H1 (cell line): ENCODE data around the gene PEX5L. TPM values are rescaled to one million over a fixed set of nuclear protein-coding genes. Genes with fewer than 3 reads are reported as not detected.

Experiments
- CTCF ChIA-PET: fragments of 300-600 bp; sonication (Branson Sonifier 250); formaldehyde crosslinking; loops from one replicate; lab custom pipeline; 2021; ENCODE audit not compliant: partially characterized antibody; lab: Charles Lee
- POLR2A ChIA-PET: fragments of 300-600 bp; sonication (Branson Sonifier 250); formaldehyde crosslinking; loops from one replicate; lab custom pipeline; 2021; ENCODE audit warnings: inconsistent platforms; ENCODE audit not compliant: partially characterized antibody; lab: Charles Lee
- DNase-seq, 2 experiments: peaks; one replicate each; pipeline versions ENCODE4 v3.0.0 to v3.0.0-alpha.2; 2010 to 2022; ENCODE audit warnings: low spot score in 2 of 2, low read depth in 1 of 2, mixed read lengths in 1 of 2
- FAIRE-seq: peaks from 2 replicates; lab custom pipeline; 2011; peaks lifted over from hg19 to GRCh38; lab: Jason Lieb, UNC
- H2AFZ ChIP-seq: 2 replicates; pipeline ENCODE4 v1.8.1; 2012; ENCODE audit warnings: low read length, inconsistent platforms
- H2AK5ac ChIP-seq: 2 replicates; pipeline ENCODE4 v1.6.1; 2013; ENCODE audit warnings: low read depth, low read length
- H2BK120ac ChIP-seq: replicated peaks from 2 replicates; pipeline ENCODE3; 2013; ENCODE audit warnings: low read depth, low read length, inconsistent platforms
- H2BK12ac ChIP-seq: 2 replicates; pipeline ENCODE4 v1.6.1; 2013; ENCODE audit warnings: low read depth, low read length
- H2BK15ac ChIP-seq: 2 replicates; pipeline ENCODE4 v1.6.1; 2013; ENCODE audit warnings: low read length
- H2BK20ac ChIP-seq: 2 replicates; pipeline ENCODE4 v1.6.1; 2013; ENCODE audit warnings: low read length
- H2BK5ac ChIP-seq: 2 replicates; pipeline ENCODE4 v1.6.1; 2013; ENCODE audit warnings: low read depth, low read length
- H3K14ac ChIP-seq: 2 replicates; pipeline ENCODE4 v1.6.1; 2013; ENCODE audit warnings: inconsistent platforms; ENCODE audit not compliant: insufficient read length
- H3K18ac ChIP-seq: 2 replicates; pipeline ENCODE4 v1.6.1; 2013; ENCODE audit warnings: low read length; ENCODE audit errors: extremely low read depth
- H3K23ac ChIP-seq: 2 replicates; pipeline ENCODE4 v1.6.1; 2013; ENCODE audit warnings: inconsistent platforms; ENCODE audit not compliant: insufficient read length
- H3K23me2 ChIP-seq: 2 replicates; pipeline ENCODE4 v1.6.1; 2013; ENCODE audit warnings: low read depth, low read length
- H3K27ac ChIP-seq: 2 replicates; pipeline ENCODE4 v1.6.1; 2011; ENCODE audit warnings: low read depth, low read length, inconsistent platforms
- H3K27me3 ChIP-seq, 4 experiments: replicated peaks in 1 of 4; 1 replicate in 1 of 4; 2 replicates in 3 of 4; pipeline versions ENCODE4 v1.6.1 to v1.8.1; 2011 to 2013; ENCODE audit warnings: low read length in 3 of 4, mild to moderate bottlenecking in 3 of 4, inconsistent platforms in 2 of 4, mixed read lengths in 2 of 4, moderate library complexity in 1 of 4; ENCODE audit not compliant: control insufficient read depth in 3 of 4, insufficient read depth in 3 of 4; ENCODE audit errors: extremely low read depth in 1 of 4
- H3K36me3 ChIP-seq, 4 experiments: 2 replicates each; pipeline versions ENCODE4 v1.6.1 to v1.8.1; 2011 to 2013; ENCODE audit warnings: mild to moderate bottlenecking in 4 of 4, low read length in 3 of 4, moderate library complexity in 2 of 4, control low read depth in 1 of 4, inconsistent platforms in 1 of 4; ENCODE audit not compliant: insufficient read depth in 4 of 4, control insufficient read depth in 2 of 4
- H3K4ac ChIP-seq: replicated peaks from 2 replicates; pipeline ENCODE3; 2013; ENCODE audit warnings: low read length, low read depth, mixed read lengths, inconsistent platforms; ENCODE audit not compliant: insufficient read length
- H3K4me1 ChIP-seq, 4 experiments: replicated peaks in 1 of 4; 1 replicate in 1 of 4; 2 replicates in 3 of 4; pipeline versions ENCODE4 v1.6.1 to v1.8.1; 2011 to 2013; ENCODE audit warnings: low read length in 3 of 4, inconsistent platforms in 2 of 4, mixed read lengths in 1 of 4; ENCODE audit not compliant: insufficient read depth in 4 of 4, control insufficient read depth in 3 of 4
- H3K4me2 ChIP-seq, 2 experiments: 2 replicates each; pipeline versions ENCODE4 v1.6.1 to v1.8.1; 2011 to 2013; ENCODE audit warnings: low read depth in 2 of 2, low read length in 2 of 2, control low read depth in 1 of 2, inconsistent platforms in 1 of 2, mild to moderate bottlenecking in 1 of 2; ENCODE audit not compliant: insufficient read depth in 1 of 2
- H3K4me3 ChIP-seq, 4 experiments: fragments of 200-600, 300-600 bp in 1 of 4; sonication (generic), shearing (Covaris generic), sonication (Bioruptor Twin) in 1 of 4; 2 replicates each; pipeline versions ENCODE4 v1.5.1 to v1.8.1; 2011 to 2016; ENCODE audit warnings: low read length in 4 of 4, low read depth in 3 of 4, control low read depth in 2 of 4, inconsistent platforms in 2 of 4, mild to moderate bottlenecking in 2 of 4, mixed read lengths in 1 of 4, moderate library complexity in 1 of 4; ENCODE audit not compliant: insufficient read depth in 2 of 4; ENCODE audit errors: extremely low read depth in 1 of 4
- H3K56ac ChIP-seq: replicated peaks from 2 replicates; pipeline ENCODE3; 2013; ENCODE audit warnings: low read depth, mild to moderate bottlenecking, mixed read lengths, low read length, inconsistent platforms; ENCODE audit not compliant: insufficient read length
- H3K79me1 ChIP-seq: 2 replicates; pipeline ENCODE4 v1.6.1; 2013; ENCODE audit warnings: low read depth, low read length, control low read depth
- H3K79me2 ChIP-seq, 2 experiments: 2 replicates each; pipeline versions ENCODE4 v1.6.1 to v1.8.1; 2012 to 2013; ENCODE audit warnings: low read length in 2 of 2, mild to moderate bottlenecking in 2 of 2, inconsistent platforms in 1 of 2; ENCODE audit not compliant: insufficient read depth in 2 of 2, control insufficient read depth in 1 of 2
- H3K9ac ChIP-seq, 4 experiments: replicated peaks in 1 of 4; 1 replicate in 1 of 4; 2 replicates in 3 of 4; pipeline versions ENCODE4 v1.6.1 to v1.8.1; 2011 to 2013; ENCODE audit warnings: low read depth in 3 of 4, low read length in 3 of 4, control low read depth in 2 of 4, mild to moderate bottlenecking in 2 of 4, moderate library complexity in 2 of 4, inconsistent platforms in 1 of 4; ENCODE audit errors: extremely low read depth in 1 of 4
- H3K9me3 ChIP-seq, 2 experiments: 2 replicates each; pipeline versions ENCODE4 v1.6.1 to v1.8.1; 2012 to 2013; ENCODE audit warnings: mild to moderate bottlenecking in 2 of 2, moderate library complexity in 2 of 2, control low read depth in 1 of 2, inconsistent platforms in 1 of 2, low read depth in 1 of 2, low read length in 1 of 2, mixed read lengths in 1 of 2; ENCODE audit not compliant: insufficient read depth in 2 of 2
- H4K20me1 ChIP-seq, 2 experiments: replicated peaks in 1 of 2; 2 replicates each; pipeline versions ENCODE3 to v1.8.1; 2011 to 2013; ENCODE audit warnings: inconsistent platforms in 2 of 2, low read length in 2 of 2, mild to moderate bottlenecking in 1 of 2; ENCODE audit not compliant: insufficient read depth in 2 of 2, control insufficient read depth in 1 of 2
- H4K5ac ChIP-seq: 2 replicates; pipeline ENCODE4 v1.6.1; 2013; ENCODE audit warnings: low read length, low read depth, mixed read lengths, inconsistent platforms; ENCODE audit not compliant: insufficient read length
- H4K8ac ChIP-seq: 2 replicates; pipeline ENCODE4 v1.8.0; 2013; ENCODE audit warnings: mild to moderate bottlenecking, moderate library complexity, low read length, inconsistent platforms; ENCODE audit not compliant: insufficient read depth; ENCODE audit errors: extremely low read depth
- H4K91ac ChIP-seq: replicated peaks from 2 replicates; pipeline ENCODE3; 2013; ENCODE audit warnings: low read length, mixed read lengths, inconsistent platforms; ENCODE audit not compliant: insufficient read length
- CEBPB ChIP-seq: IDR thresholded peaks from 2 replicates; pipeline ENCODE4 v1.6.1; 2012; ENCODE audit warnings: low read depth, low read length
- KDM4A ChIP-seq: IDR thresholded peaks from one replicate; pipeline ENCODE4 v1.7.1; 2012; ENCODE audit warnings: low read depth, mild to moderate bottlenecking, moderate library complexity, low read length, inconsistent platforms; ENCODE audit not compliant: severe bottlenecking
- RNF2 ChIP-seq: fragments of 200-900, 300-1000 bp; sonication (generic); IDR thresholded peaks from 2 replicates; pipeline ENCODE4 v1.7.1; 2016; ENCODE audit warnings: borderline replicate concordance, low read depth, mild to moderate bottlenecking, antibody characterized with exemption, low read length; ENCODE audit not compliant: poor library complexity, severe bottlenecking; ENCODE audit errors: missing control alignments
- TBP ChIP-seq: IDR thresholded peaks from 2 replicates; pipeline ENCODE4 v1.6.1; 2011; ENCODE audit warnings: low read depth, low read length, improper control_type of control experiment
- WGBS, 2 experiments: shearing (Covaris generic) in 1 of 2; methylation state at CpG; one replicate each; pipeline versions ENCODE4 v1.1.6 to v1.1.7; 2013 to 2015; ENCODE audit warnings: low lambda C conversion rate in 2 of 2, mixed read lengths in 2 of 2, inconsistent platforms in 1 of 2, low coverage in 1 of 2, missing lambda C conversion rate in 1 of 2; ENCODE audit not compliant: insufficient replicate concordance in 2 of 2, insufficient coverage in 1 of 2, insufficient read length in 1 of 2; ENCODE audit errors: extremely low coverage in 1 of 2, missing lambda C conversion rate in 1 of 2; 5-methylcytosine and 5-hydroxymethylcytosine counted together
- polyA plus RNA-seq, 7 experiments: library from polyadenylated mRNA; depleted of rRNA in 3 of 7; stranded (reverse) in 5 of 7; unstranded in 2 of 7; fragments of >200 nt in 5 of 7; fragments of 200-250 nt in 2 of 7; gene quantifications; 1 replicate in 5 of 7; 2 replicates in 1 of 7; 4 replicates in 1 of 7; pipeline versions ENCODE4 v1.2.1 to v1.2.3, GENCODE V29; 2011 to 2013; ENCODE audit warnings: missing spikeins in 2 of 7, mixed read lengths in 2 of 7
- total RNA-seq: library from RNA; stranded (reverse); fragmentation: NEBNext Ultra II Directional; extraction: Animal tissue kit (Norgen Biotek cat#: 25700); gene quantifications from 2 replicates; pipeline ENCODE4 v1.2.1, GENCODE V29; 2021

The PEX5L gene
- total and polyA plus RNA-seq, 2 of the 8 experiments (the other 6 are each of a cell fraction or from before 2014, with no cell fraction given), result 0.80 to 4.2 TPM

DNA sequence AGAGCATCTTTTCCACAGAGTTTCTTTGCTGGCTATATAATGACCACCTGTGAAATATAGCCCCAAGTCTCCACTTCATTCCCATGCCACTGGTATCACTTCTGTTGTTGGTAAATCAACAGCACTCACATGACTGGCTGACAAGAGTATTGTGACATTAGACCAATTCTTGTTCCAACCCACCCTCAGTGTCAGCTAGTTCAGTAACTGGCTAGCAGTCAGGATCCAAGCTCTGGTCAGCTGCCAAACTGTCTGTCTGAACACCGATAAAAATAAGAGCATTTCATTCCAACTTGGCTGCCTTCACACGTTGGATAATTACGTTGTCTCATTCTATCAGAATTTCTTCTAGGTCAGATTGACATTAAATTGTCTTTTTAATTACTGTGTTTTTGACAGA is 217.4 kb downstream of the PEX5L start:
- H2BK15ac ChIP-seq, result no peak overlapping the region
- no peaks in the 10 kb centered on the region for H3K4me1 ChIP-seq
- H3K4me2 ChIP-seq, result no peak overlapping the region
- no peak overlapping the region for H3K23ac ChIP-seq
- H3K14ac ChIP-seq, result no peak overlapping the region
- no peak overlapping the region for H3K4ac ChIP-seq
- no peak overlapping the region for H3K18ac ChIP-seq
- 97% methylated on average over 3 of the region's 3 CpGs; no CpG with 5 or more reads in 1 of the 2 experiments for WGBS, 2 experiments
- H2BK12ac ChIP-seq, result no peak overlapping the region
- no peak overlapping the region for H2BK20ac ChIP-seq
- H3K23me2 ChIP-seq, result no peaks in the 10 kb centered on the region
- H3K9me3 ChIP-seq, result no peaks in the 10 kb centered on the region
- H3K56ac ChIP-seq, result no peak overlapping the region
- CTCF ChIA-PET, result interaction anchor here (1.3 to 4.1 kb wide), 3 partner anchors 8 to 776 kb away, joined by 3 to 29 read pairs (median 14); no protein-coding TSS in a partner anchor
- no peak overlapping the region for H2BK5ac ChIP-seq
- no peak overlapping the region for H4K8ac ChIP-seq
- H3K36me3 ChIP-seq, result no peaks in the 10 kb centered on the region
- no peak overlapping the region for H2AK5ac ChIP-seq
- no peak overlapping the region for H4K91ac ChIP-seq
- no peak overlapping the region for H3K9ac ChIP-seq
- FAIRE-seq (no peak), DNase-seq (no peak)
- no peak overlapping the region for H3K27ac ChIP-seq
- no peak overlapping the region for H3K4me3 ChIP-seq
- H3K27me3 ChIP-seq, result no peaks in the 10 kb centered on the region
- H2AFZ ChIP-seq, result no peak overlapping the region
- no peaks in the 10 kb centered on the region for H3K79me1 ChIP-seq
- no peak overlapping the region for H2BK120ac ChIP-seq
- no peaks in the 10 kb centered on the region for H4K20me1 ChIP-seq
- POLR2A ChIA-PET, result no interaction called here
- H3K79me2 ChIP-seq, result no peaks in the 10 kb centered on the region
- H4K5ac ChIP-seq, result no peak overlapping the region
- TF ChIP-seq CEBPB, result no peak
- TF ChIP-seq RNF2, result no peak
- no peak for TF ChIP-seq KDM4A
- TF ChIP-seq TBP, result no peak
